HepG2 (cell line): ENCODE measurements around the gene KHNYN. TPM values are rescaled to one million over a fixed set of nuclear protein-coding genes. Genes with fewer than 3 reads are reported as not detected.
A peak's percentile ranks its signal among the peaks of the same experiment; 100 is the strongest.

Source experiments
- ETV6 ChIP-seq: sonication (generic); formaldehyde crosslinking; conservative IDR thresholded peaks from 2 replicates; pipeline ENCODE4 v1.4.0; 2020; ENCODE audit warnings: missing genetic modification reagents
- FOXA3 ChIP-seq: IDR thresholded peaks from 2 replicates; pipeline ENCODE4 v1.6.1; 2016; ENCODE audit warnings: missing genetic modification reagents, missing compliant biosample characterization
- FOXJ3 ChIP-seq: sonication (generic); formaldehyde crosslinking; IDR thresholded peaks from 2 replicates; pipeline ENCODE4 v1.4.0; 2020; ENCODE audit warnings: missing genetic modification reagents, mild to moderate bottlenecking, borderline replicate concordance
- KLF6 ChIP-seq: IDR thresholded peaks from 2 replicates; pipeline ENCODE4 v1.8.0; 2016; ENCODE audit warnings: missing biosample characterization, missing genetic modification reagents
- LRRFIP1 ChIP-seq: sonication (generic); formaldehyde crosslinking; conservative IDR thresholded peaks from 2 replicates; pipeline ENCODE4 v1.4.0; 2020; ENCODE audit warnings: missing genetic modification reagents
- NR2F6 ChIP-seq, 2 experiments: IDR thresholded peaks; 2 replicates each; pipeline ENCODE4 v1.6.1; 2016; ENCODE audit warnings: antibody characterized with exemption in 1 of 2, mild to moderate bottlenecking in 1 of 2
- PHF21A ChIP-seq: sonication (generic); formaldehyde crosslinking; IDR thresholded peaks from 2 replicates; pipeline ENCODE4 v1.5.0; 2020; ENCODE audit warnings: mild to moderate bottlenecking, missing genetic modification reagents
- PRDM10 ChIP-seq: sonication (generic); formaldehyde crosslinking; IDR thresholded peaks from 2 replicates; pipeline ENCODE4 v1.4.0; 2020; ENCODE audit warnings: low read depth, missing genetic modification reagents
- PRDM4 ChIP-seq: sonication (generic); formaldehyde crosslinking; IDR thresholded peaks from 2 replicates; pipeline ENCODE4 v1.9.0; 2021; ENCODE audit warnings: missing genetic modification reagents, borderline replicate concordance
- SRSF4 ChIP-seq: fragments of 200-400 bp; formaldehyde crosslinking; IDR thresholded peaks from one replicate; pipeline ENCODE4 v1.6.1; 2018; ENCODE audit warnings: mild to moderate bottlenecking, low read depth, low read length, moderate library complexity; ENCODE audit not compliant: poor library complexity, severe bottlenecking
- ZNF12 ChIP-seq: sonication (generic); formaldehyde crosslinking; IDR thresholded peaks from 2 replicates; pipeline ENCODE4 v1.5.0; 2020; ENCODE audit warnings: missing genetic modification reagents
- ZNF275 ChIP-seq: sonication (generic); formaldehyde crosslinking; IDR thresholded peaks from 2 replicates; pipeline ENCODE4 v1.8.0; 2022; ENCODE audit warnings: missing genetic modification reagents, mild to moderate bottlenecking, inconsistent platforms, borderline replicate concordance
- ZNF317 ChIP-seq: sonication (generic); formaldehyde crosslinking; IDR thresholded peaks from 2 replicates; pipeline ENCODE4 v1.5.0; 2020; ENCODE audit warnings: mild to moderate bottlenecking, missing genetic modification reagents
- ZNF33B ChIP-seq: sonication (generic); formaldehyde crosslinking; IDR thresholded peaks from 2 replicates; pipeline ENCODE4 v1.5.1; 2020; ENCODE audit warnings: mild to moderate bottlenecking, missing genetic modification reagents
- ZNF570 ChIP-seq: sonication (generic); formaldehyde crosslinking; IDR thresholded peaks from 2 replicates; pipeline ENCODE4 v1.4.0; 2020; ENCODE audit warnings: mild to moderate bottlenecking, missing genetic modification reagents, borderline replicate concordance
- polyA plus RNA-seq, 8 experiments: library from polyadenylated mRNA; depleted of rRNA in 3 of 8; stranded (reverse) in 7 of 8; unstranded in 1 of 8; fragments of >200 nt; fragmentation: Illumina TruSeq in 4 of 8; extraction: Trizol in 4 of 8; gene quantifications; 2 replicates each; pipeline versions ENCODE4 v1.2.1 to v1.2.3, GENCODE V29; 2011 to 2016; ENCODE audit warnings: low read depth in 4 of 8, missing spikeins in 1 of 8, mixed read lengths in 1 of 8; ENCODE audit not compliant: insufficient read depth in 1 of 8
- total RNA-seq, 5 experiments: library from RNA; depleted of rRNA; stranded (reverse); fragments of >200 nt; fragmentation: Illumina TruSeq; extraction: Trizol; gene quantifications; 2 replicates each; pipeline ENCODE4 v1.2.3, GENCODE V29; 2016; ENCODE audit warnings: low read depth in 1 of 5

The KHNYN gene
- total and polyA plus RNA-seq, 2 of the 13 experiments (the other 11 are each of a cell fraction or from before 2014, with no cell fraction given): 52.8 to 75.7 TPM

- peak; percentile 18; the same call in 1 of the 2 replicates for TF ChIP-seq PRDM10
- TF ChIP-seq PHF21A (CRISPR knock-in tag): no peak
- no peak for TF ChIP-seq FOXJ3 (CRISPR knock-in tag)
- TF ChIP-seq ZNF317 (CRISPR knock-in tag): peak; percentile 76; the same call in 1 of the 2 replicates
- no peak for TF ChIP-seq SRSF4
- no peak for TF ChIP-seq NR2F6 (IDR thresholded peaks at IDR 0.05)
- TF ChIP-seq NR2F6 (CRISPR knock-in tag; IDR thresholded peaks at IDR 0.05): peak; percentile 61; the same call in 1 of the 2 replicates
- peak; percentile 84 for TF ChIP-seq KLF6 (CRISPR knock-in tag)
- peak; percentile 82 for TF ChIP-seq ZNF12
- TF ChIP-seq FOXA3 (CRISPR knock-in tag): peak; percentile 51; the same call in 1 of the 2 replicates
- TF ChIP-seq ZNF275 (CRISPR knock-in tag): peak; percentile 83; the same call in 1 of the 2 replicates
- TF ChIP-seq LRRFIP1: no peak; the same call in 1 of the 2 replicates
- peak; percentile 37; the same call in 1 of the 2 replicates for TF ChIP-seq ETV6
- peak; percentile 99 for TF ChIP-seq ZNF33B (CRISPR knock-in tag)
- TF ChIP-seq PRDM4 (CRISPR knock-in tag): no peak
- TF ChIP-seq ZNF570: no peak
Observed at GRCh38 chr14:24429395-24430142, at the start of gene KHNYN, which contains the start of gene CBLN3 (continued).
